ENCODE data around the gene CADM2.

DNA sequence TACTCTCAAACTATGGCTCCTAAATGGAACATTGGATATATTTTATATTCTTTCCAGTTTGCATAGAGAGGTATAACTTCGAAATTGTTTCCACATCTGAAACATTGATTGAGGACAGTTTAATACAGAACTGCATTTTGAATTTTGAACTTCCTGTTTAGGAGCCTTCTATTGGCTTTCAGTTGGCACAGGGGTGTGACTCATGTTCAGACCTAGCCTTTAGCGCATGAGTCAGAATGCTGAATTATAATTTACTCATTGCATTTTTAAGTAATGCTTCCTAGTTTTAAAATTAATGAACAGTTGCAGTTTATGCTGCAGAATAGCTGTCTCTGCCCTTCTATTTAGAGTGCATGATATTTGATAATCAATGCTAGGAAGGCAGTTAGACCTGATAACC lies 751.7 kb downstream of the CADM2 start:
- TF ChIP-seq, protein P1, sequence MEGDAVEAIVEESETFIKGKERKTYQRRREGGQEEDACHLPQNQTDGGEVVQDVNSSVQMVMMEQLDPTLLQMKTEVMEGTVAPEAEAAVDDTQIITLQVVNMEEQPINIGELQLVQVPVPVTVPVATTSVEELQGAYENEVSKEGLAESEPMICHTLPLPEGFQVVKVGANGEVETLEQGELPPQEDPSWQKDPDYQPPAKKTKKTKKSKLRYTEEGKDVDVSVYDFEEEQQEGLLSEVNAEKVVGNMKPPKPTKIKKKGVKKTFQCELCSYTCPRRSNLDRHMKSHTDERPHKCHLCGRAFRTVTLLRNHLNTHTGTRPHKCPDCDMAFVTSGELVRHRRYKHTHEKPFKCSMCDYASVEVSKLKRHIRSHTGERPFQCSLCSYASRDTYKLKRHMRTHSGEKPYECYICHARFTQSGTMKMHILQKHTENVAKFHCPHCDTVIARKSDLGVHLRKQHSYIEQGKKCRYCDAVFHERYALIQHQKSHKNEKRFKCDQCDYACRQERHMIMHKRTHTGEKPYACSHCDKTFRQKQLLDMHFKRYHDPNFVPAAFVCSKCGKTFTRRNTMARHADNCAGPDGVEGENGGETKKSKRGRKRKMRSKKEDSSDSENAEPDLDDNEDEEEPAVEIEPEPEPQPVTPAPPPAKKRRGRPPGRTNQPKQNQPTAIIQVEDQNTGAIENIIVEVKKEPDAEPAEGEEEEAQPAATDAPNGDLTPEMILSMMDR (IDR thresholded peaks at IDR 0.05): no peak
- no peak for TF ChIP-seq POLR2A (IDR thresholded peaks at IDR 0.05)

All from prostate gland (tissue), 2 donors.